Esophagus (tissue), 2 donors: Measurements from ENCODE around the gene UNC119B. TPM values are rescaled to one million over a fixed set of nuclear protein-coding genes. Genes with fewer than 3 reads are reported as not detected.
"Not testable (repeated sequence)": the region's sequence is repeated elsewhere in the genome, so short reads cannot be mapped to it uniquely, and the experiment has no call there.

ENCODE experiments used
- H3K27ac ChIP-seq, 2 donors: one replicate each; pipeline ENCODE4 v1.5.1; 2013; ENCODE audit warnings: low read depth in 2 of 2, mild to moderate bottlenecking in 2 of 2, inconsistent platforms in 1 of 2, low read length in 1 of 2, moderate library complexity in 1 of 2
- H3K27me3 ChIP-seq, 2 donors: one replicate each; pipeline ENCODE4 v1.6.1; 2013; ENCODE audit warnings: low read length in 2 of 2, control low read depth in 1 of 2, mild to moderate bottlenecking in 1 of 2; ENCODE audit not compliant: insufficient read depth in 2 of 2, control insufficient read depth in 1 of 2
- H3K36me3 ChIP-seq, 2 donors: one replicate each; pipeline ENCODE4 v1.6.1; 2013; ENCODE audit warnings: low read length in 1 of 2; ENCODE audit not compliant: control insufficient read depth in 2 of 2, insufficient read depth in 2 of 2
- H3K4me1 ChIP-seq, 2 donors: one replicate each; pipeline ENCODE4 v1.6.1; 2013; ENCODE audit warnings: low read length in 1 of 2; ENCODE audit not compliant: control insufficient read depth in 2 of 2, insufficient read depth in 2 of 2
- H3K4me3 ChIP-seq, 2 donors: one replicate each; pipeline ENCODE4 v1.5.1; 2013; ENCODE audit warnings: low read length in 2 of 2, mild to moderate bottlenecking in 2 of 2, low read depth in 1 of 2, moderate library complexity in 1 of 2
- H3K9me3 ChIP-seq, 2 donors: one replicate each; pipeline ENCODE4 v1.6.1; 2013; ENCODE audit warnings: mild to moderate bottlenecking in 2 of 2, low read depth in 1 of 2, low read length in 1 of 2, moderate library complexity in 1 of 2; ENCODE audit not compliant: control insufficient read depth in 2 of 2, insufficient read depth in 1 of 2
- WGBS, 2 donors: extraction: QIAGEN DNeasy Blood & Tissue Kit; methylation state at CpG; one replicate each; pipeline ENCODE4 v1.1.7; 2013; 5-methylcytosine and 5-hydroxymethylcytosine counted together
- polyA plus RNA-seq, 2 donors: library from polyadenylated mRNA; stranded (reverse); fragments of 200-250 nt; gene quantifications; one replicate each; pipeline ENCODE4 v1.2.3, GENCODE V29; 2013
- donor health status: healthy with polysubstance abuse.
- donor health status: Bipolar disorder and iron deficiency.

Gene UNC119B
- 1 to 10 TPM; 4.9 to 9.1 TPM for polyA plus RNA-seq

GRCh38 chr12:120710031-120710804 is at the start of gene UNC119B:
UNC119B (plus strand) TSS chr12:120710458; CDS start chr12:120710475, 17 bp downstream.
- H3K36me3 ChIP-seq: peaks cover 0 to 5% of the 10 kb centered on the region in 2 donors
- 0 to 1% methylated on average over 69 to 76 of the region's 76 CpGs for WGBS, 2 donors
- H3K4me3 ChIP-seq: peak within 1 kb of the TSS; percentile 71 to 96
- no peaks in the 10 kb centered on the region for H3K27me3 ChIP-seq
- H3K9me3 ChIP-seq: no peaks in the 10 kb centered on the region
- H3K4me1 ChIP-seq: peaks cover 0 to 7% of the 10 kb centered on the region in 2 donors
- H3K27ac ChIP-seq: peak within 1 kb of the TSS; percentile 78 to 82

DNA sequence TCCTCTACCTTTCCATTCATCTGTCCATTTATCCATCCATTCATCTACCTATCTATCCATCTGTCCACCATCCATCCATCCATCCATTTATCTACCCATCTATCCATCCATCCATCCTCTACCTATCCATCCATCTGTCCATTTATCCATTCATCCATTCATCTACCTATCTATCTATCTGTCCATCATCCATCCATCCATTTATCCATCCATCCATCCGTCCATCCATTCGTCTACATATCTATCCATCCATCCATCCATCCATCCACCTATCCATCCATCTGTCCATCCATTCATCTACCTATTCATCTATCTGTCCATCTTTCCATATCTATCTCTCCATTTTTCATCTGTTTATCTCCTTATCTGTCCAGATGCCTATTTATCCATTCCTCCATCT is 48.8 kb upstream of the UNC119B start:
- 71 to 93% methylated on average over 2 of the region's 2 CpGs for WGBS, 2 donors

DNA sequence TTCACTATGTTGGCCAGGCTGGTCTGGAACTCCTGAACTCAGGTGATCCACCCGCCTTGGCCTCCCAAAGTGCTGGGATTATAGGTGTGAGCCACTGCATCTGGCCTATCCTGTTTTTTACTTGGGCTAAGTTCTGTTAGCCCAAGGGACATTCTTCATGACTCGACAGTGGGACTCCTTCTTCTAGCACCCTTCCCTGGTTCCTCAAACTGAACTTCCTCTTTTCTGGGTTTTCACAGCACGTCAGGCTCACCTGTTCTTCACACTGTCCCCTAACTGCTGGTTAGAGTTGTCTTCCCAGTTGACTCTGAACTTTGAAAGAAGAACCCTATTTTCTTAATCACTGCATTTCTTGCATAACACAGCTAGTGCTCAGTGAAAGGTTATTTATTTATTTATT is 47.4 kb upstream of the UNC119B start:
- H3K4me1 ChIP-seq: no peaks in the 10 kb centered on the region
- no peak overlapping the region for H3K27ac ChIP-seq
- no peak overlapping the region for H3K4me3 ChIP-seq
- no peaks in the 10 kb centered on the region for H3K9me3 ChIP-seq
- 74 to 77% methylated on average over 3 of the region's 3 CpGs for WGBS, 2 donors
- no peaks in the 10 kb centered on the region for H3K27me3 ChIP-seq
- no peaks in the 10 kb centered on the region for H3K36me3 ChIP-seq

More for the DNA sequence above, 48.8 kb upstream of the UNC119B start:
- no peaks in the 10 kb centered on the region for H3K36me3 ChIP-seq
- no peaks in the 10 kb centered on the region for H3K9me3 ChIP-seq
- H3K4me1 ChIP-seq: no peaks in the 10 kb centered on the region
- H3K4me3 ChIP-seq: no peak overlapping the region
- H3K27ac ChIP-seq: no peak overlapping the region
- no peaks in the 10 kb centered on the region for H3K27me3 ChIP-seq

DNA sequence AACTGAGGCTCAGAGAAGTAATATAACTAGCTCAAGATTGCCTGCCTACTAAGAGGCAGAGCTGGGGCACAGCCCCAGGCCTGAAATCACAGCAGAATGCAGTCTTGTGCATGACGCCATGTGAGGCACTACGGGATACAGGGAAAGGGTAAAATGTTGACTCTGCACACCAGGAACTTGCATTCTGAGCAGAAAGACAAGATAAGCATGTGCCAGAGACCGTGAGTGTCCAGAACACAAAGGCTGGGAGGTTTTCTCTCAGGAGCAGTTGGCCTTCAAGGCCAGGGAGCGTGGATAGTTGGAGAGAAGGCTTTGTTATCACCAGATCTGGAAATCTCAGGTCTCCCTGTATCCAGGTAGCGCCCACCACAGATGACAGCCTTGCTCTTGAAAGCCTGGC is 46.5 kb upstream of the UNC119B start:
- 80 to 90% methylated on average over 5 of the region's 5 CpGs for WGBS, 2 donors
- Histone ChIP-seq H3K36me3 (no peaks in the 10 kb centered on the region), H3K4me3 (no peak overlapping the region), H3K4me1 (no peaks in the 10 kb centered on the region), H3K9me3 (no peaks in the 10 kb centered on the region), H3K27me3 (no peaks in the 10 kb centered on the region), H3K27ac (no peak overlapping the region)

GRCh38 chr12:120666571-120667390 is 43.5 kb upstream of the UNC119B start:
- H3K4me3 ChIP-seq: no peak overlapping the region
- no peak overlapping the region for H3K27ac ChIP-seq
- 82 to 90% methylated on average over 34 of the region's 34 CpGs for WGBS, 2 donors
- H3K27me3 ChIP-seq: no peaks in the 10 kb centered on the region
- H3K4me1 ChIP-seq: no peaks in the 10 kb centered on the region
- H3K36me3 ChIP-seq: no peaks in the 10 kb centered on the region
- H3K9me3 ChIP-seq: no peaks in the 10 kb centered on the region

DNA sequence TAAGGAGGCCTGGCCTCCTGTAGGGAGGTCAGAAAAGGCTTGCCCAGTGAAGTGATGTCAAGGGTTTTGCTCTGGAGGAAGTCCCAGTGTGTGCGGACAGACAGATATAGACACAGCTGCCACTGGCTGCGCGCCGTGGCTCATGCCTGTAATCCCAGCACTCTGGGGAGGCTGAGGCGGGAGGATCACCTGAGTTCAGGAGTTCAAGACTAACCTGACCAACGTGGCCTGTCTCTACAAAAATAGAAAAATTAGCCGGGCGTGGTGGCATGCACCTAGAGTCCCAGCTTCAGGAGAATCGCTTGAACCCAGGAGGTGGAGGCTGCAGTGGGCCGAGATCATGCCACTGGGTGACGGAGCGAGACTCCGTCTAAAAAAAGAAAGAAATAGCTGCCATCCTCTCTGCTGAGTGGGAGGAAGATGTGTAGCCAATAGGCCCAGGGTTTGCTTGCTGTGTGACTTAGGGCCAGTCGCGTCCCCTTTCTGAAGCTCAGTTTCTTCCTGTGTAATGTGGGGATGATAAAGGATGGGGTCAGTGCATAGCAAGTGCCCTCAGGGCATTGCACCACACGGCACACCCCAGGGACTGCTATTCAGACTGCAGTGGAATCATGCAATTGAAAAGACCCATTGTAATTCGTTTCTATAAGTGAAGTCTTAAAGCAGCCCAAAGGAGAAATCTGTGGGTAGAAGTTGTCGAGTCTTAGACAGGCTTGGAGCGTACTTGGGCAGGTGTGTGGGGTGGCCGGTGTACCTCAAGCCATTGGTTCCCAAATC is 42.0 kb upstream of the UNC119B start:
- Histone ChIP-seq H3K4me3 (no peak overlapping the region), H3K9me3 (no peaks in the 10 kb centered on the region), H3K4me1 (no peaks in the 10 kb centered on the region), H3K36me3 (no peaks in the 10 kb centered on the region), H3K27ac (no peak overlapping the region), H3K27me3 (no peaks in the 10 kb centered on the region)
- 82 to 85% methylated on average over 20 of the region's 20 CpGs for WGBS, 2 donors

GRCh38 chr12:120668868-120669840 is 41.1 kb upstream of the UNC119B start:
- H3K4me3 ChIP-seq: no peak overlapping the region
- H3K27ac ChIP-seq: peak overlapping the region in 1 of 2 donors; percentile 69
- 34 to 36% methylated on average over 19 of the region's 19 CpGs for WGBS, 2 donors

GRCh38 chr12:120670237-120670636 is 40.0 kb upstream of the UNC119B start:
- H3K9me3 ChIP-seq, H3K4me3 ChIP-seq, H3K36me3 ChIP-seq, H3K27me3 ChIP-seq, H3K4me1 ChIP-seq: not testable (repeated sequence)
- H3K27ac ChIP-seq: peak overlapping the region in 1 of 2 donors; percentile 15
- WGBS, 2 donors: 86 to 88% methylated on average over 6 of the region's 6 CpGs

More at GRCh38 chr12:120668868-120669840, 41.1 kb upstream of the UNC119B start:
- no peaks in the 10 kb centered on the region for H3K27me3 ChIP-seq
- no peaks in the 10 kb centered on the region for H3K4me1 ChIP-seq
- no peaks in the 10 kb centered on the region for H3K9me3 ChIP-seq
- no peaks in the 10 kb centered on the region for H3K36me3 ChIP-seq
